HG02678 (cell line): ENCODE results near the gene BUD13.

Source experiments
- ATAC-seq: cut with Tn5 transposase; IDR thresholded peaks from one replicate; pipeline ENCODE4 v1.9.1; 2021; ENCODE audit warnings: mild to moderate bottlenecking, moderate library complexity; ENCODE audit not compliant: unreplicated experiment

Gene BUD13

DNA sequence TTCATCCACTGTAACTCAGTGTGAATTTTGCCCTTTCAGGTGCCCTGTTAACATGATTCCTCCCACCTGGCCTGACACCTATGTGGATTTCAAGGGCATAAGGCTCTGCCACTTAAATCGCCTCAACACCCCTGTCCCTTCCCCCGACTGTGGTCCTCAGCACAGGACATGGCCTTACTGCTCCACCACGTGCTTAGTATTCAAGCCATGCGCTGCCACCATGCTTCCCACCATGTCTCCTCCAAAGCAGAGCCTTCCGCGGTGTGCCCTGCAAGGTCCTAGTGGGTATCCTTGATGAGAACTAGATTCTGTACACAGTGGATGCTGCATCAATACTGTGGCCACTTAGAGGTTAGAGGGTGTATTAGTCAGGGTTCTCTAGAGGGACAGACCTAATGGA lies 51.9 kb downstream of the BUD13 start:
- no peak for ATAC-seq

GRCh38 chr11:116718955-116719501 lies 53.8 kb downstream of the BUD13 start:
- no peak for ATAC-seq

- ATAC-seq: no peak
Measured at GRCh38 chr11:116716621-116717020, 56.2 kb downstream of the BUD13 start.

- no peak for ATAC-seq
Measured at GRCh38 chr11:116715383-116715782, 57.4 kb downstream of the BUD13 start.

- no peak for ATAC-seq
Measured at GRCh38 chr11:116714902-116715301, 57.9 kb downstream of the BUD13 start.

DNA sequence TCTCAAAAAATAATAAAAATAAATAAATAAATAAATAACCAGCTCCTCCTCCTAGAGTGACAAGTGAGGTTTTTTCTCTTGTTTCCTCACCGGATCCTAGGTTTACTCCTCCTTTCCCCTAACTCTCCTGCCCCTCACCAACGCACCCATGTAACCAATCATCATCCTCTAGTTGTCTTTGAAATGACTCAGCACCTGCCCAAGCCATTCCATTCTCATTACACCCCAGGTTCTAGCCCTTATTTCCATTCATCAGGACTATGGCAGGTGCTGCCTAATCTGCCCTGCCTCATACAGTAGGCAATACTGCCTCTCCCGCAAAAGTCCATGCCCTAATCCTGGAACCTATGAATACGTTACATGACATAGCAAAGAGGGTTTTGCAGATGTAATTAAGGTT lies 60.4 kb downstream of the BUD13 start:
- ATAC-seq: no peak

DNA sequence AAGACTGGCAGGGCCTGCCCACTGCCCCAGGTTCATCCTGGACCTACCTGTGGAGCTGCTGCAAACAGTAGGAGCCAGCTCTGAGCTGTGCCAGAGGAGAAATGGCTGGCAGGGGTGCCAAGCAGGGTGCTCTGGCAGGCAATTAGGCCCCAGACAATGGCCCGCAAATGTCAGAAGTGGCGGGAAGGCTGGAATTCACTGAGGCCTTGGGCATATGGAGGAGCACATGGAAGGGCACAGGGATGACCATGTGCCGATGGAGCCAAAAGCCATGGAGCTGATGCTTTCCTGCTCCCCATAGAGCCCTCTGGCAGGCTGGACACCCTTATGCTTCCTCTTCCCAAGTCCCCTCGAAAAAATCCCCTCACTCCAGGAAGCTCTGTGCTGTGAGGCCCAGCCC lies 62.0 kb downstream of the BUD13 start:
- no peak for ATAC-seq

DNA sequence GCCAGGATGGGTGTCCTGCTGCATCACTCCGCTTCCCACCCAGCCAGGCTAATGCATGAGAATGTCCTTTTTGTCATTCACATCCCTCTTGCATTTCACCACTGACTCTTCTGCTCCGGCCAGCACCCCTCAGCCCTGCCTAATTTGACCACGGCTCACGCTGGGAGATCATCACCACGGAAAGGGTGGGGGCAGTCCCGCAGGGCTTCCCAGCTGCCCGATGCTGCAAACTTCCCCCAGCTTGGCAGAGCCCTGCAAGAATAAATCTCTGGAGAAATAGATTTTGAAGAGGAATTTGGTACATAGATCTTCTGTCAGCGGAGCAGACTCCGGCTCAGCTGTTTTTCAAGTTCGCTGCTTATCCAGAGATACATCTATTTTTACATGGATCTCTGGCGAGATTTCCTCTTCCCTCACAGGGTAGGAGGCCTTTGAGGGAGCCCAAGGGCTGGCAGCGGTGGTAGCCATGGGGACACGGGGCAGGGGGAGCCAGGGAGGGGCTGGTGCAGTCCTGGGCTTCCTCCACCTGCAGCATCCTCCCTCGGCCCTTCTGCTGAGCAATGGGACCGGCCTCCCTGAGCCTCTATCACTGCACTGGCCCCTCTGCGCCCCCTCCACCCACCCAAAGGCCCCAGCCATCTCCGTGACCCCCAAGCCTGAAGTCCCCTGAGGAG lies 62.6 kb downstream of the BUD13 start:
- ATAC-seq: no peak

DNA sequence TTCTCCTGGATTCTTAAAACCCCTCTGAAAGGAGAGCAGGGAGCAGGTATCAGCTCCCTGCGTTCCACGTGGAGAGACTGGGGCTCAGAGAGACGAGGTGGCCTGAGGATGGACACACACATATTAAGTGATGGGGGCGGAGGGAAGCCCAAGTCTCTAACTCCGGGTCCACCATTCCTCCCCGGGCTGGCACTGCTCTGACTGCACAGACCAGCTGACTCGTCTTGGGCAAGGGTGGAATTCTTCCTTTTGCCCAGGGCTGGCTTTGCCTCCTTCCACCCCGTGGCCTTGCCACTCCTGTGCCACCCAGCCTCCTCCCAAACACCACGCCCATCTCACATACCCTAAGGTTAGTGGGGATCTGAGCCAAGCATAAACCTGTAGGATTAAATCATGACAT lies 65.0 kb downstream of the BUD13 start:
- no peak for ATAC-seq

GRCh38 chr11:116707161-116707629 lies 65.6 kb downstream of the BUD13 start:
- no peak for ATAC-seq

DNA sequence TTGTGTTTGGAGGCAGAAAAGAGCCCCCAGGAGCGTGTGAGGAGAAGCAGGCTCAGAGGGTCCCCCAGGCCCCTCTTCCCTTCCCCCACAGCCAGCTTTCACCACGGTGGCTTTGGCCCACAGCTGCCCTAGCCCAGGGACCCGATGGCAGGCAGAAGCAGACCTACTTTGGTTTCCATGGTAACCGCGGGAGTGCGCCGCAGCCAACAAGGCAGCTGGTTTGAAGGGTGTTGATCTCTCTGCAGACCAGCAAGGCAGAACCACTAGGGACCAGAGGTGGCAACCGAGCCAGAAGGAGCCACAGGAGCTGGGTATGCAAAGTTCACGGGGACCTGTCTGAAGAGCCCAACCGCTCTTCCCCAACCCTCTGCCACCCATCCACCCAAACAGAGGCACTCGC lies 69.4 kb downstream of the BUD13 start:
- no peak for ATAC-seq

DNA sequence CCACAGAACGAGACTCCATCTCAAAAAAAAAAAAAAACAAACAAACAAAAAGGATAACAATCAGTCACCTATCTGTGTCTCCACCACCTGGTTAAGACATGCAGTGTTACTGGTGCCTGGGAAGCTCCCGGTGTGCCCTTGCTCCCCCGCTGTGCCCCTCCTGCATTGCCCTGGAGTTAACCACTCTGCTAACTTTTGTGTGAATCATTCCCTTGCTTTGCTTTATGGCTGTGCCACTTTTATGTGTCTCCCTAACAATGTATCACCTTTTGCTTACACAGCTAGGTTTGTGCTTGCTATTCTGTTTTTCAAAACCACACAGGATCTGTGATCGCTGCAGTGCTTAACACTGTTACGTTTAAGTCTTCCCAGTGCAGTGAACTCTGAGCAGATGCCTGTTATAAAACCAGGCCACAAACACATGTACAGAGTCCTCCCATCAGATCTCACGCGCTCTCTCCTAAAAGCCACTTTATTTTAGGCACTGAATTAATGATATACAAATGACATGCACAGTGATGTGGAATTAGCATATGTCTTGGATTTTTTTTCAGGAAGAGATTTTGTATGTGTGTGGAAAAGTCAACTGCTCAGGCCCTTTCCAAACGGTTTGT lies 69.9 kb downstream of the BUD13 start:
- no peak for ATAC-seq

DNA sequence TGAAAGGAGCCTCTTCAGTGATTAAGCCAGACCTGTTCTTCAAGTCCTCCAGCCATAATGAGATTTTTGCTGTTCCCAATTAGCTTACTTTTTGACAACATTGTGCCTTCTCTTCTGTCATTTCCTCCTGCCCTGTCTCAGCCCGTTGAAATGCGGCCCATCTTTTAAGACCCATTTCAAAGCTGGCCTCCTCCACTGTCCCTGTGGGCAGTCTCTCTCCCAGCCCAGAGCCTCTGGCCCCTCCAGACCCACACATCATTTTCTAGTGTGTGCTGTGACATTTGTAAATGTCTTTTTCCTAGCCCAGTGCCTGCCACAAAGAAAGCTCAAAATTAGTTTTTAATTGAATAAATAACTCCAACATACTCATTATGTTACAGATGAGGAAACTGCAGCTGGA lies 70.9 kb downstream of the BUD13 start:
- no peak for ATAC-seq

- no peak for ATAC-seq
Measured at GRCh38 chr11:116701297-116701801, 71.4 kb downstream of the BUD13 start.

DNA sequence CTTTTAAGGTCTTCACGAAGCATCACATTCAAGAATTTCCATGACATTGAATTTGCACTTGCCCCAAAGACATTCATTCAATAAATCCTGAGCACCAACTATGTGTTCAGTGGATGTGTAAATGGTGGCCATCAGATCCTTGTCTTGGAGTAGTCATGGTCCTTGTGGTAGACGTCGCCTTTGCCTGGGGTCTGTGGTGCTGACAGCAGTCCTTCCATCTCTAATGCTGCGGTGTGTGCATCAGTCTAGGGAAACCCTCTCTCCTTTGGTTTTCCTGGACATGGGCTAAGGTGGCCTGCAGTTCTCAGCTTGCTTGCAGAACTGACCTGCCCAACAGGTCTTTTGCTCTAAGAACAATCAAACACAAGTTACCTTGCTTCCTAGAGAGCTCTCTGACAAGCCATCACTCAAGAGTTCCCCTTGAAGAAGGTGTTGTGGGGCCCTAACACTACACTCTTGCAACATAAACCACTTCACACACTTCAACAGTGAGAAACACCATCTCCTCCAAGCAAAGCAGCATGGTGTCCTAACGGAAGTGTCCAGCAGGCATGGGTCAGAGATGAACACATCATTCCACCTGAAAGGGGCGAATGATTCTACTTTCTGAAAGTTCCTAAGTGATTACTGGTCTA lies 72.1 kb downstream of the BUD13 start:
- ATAC-seq: no peak
